DOHH2 (cell line): ENCODE measurements around the gene FRMD3.

Experiments
- CTCF ChIP-seq: fragments of 200-600 bp; sonication (generic); IDR thresholded peaks from one replicate; pipeline ENCODE4 v1.5.1; 2014; ENCODE audit warnings: antibody characterized with exemption, mild to moderate bottlenecking, low read depth, low read length; ENCODE audit not compliant: poor library complexity, severe bottlenecking
- EZH2phosphoT487 ChIP-seq: fragments of 200-600 bp; sonication (generic); IDR thresholded peaks from 2 replicates; pipeline ENCODE4 v1.6.1; 2017; ENCODE audit warnings: borderline replicate concordance, mild to moderate bottlenecking, antibody characterized with exemption, low read length, moderate library complexity, mixed read lengths

DNA sequence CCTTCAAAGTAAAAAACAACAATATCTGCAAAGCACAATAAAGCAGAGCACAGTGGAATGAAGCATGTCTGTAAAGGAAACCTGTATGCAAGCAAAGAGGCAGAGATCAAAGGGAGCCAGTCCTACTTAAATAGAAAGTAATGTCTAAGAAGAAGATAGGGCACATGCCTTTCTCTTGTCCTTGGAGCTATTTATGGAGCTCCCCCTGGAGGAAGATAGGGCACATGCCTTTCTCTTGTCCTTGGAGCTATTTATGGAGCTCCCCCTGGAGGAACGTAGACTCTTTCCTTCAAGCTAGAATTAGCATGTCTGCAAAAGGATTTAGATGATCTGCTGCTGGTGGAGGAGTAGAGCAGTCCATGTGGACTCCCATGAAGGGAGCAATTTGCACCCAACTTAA is 307.2 kb downstream of the FRMD3 start:
- TF ChIP-seq CTCF: peak; percentile 32
- no peak for TF ChIP-seq EZH2phosphoT487
